COR-L47 (cell line): ENCODE data around the gene KRTAP5-5.
"Not testable (repeated sequence)": the region's sequence is repeated elsewhere in the genome, so short reads cannot be mapped to it uniquely, and the experiment has no call there.

ENCODE experiments used
- DNase-seq: peaks from one replicate; lab custom pipeline; 2025; lab: John Stamatoyannopoulos, UW

The KRTAP5-5 gene

DNA sequence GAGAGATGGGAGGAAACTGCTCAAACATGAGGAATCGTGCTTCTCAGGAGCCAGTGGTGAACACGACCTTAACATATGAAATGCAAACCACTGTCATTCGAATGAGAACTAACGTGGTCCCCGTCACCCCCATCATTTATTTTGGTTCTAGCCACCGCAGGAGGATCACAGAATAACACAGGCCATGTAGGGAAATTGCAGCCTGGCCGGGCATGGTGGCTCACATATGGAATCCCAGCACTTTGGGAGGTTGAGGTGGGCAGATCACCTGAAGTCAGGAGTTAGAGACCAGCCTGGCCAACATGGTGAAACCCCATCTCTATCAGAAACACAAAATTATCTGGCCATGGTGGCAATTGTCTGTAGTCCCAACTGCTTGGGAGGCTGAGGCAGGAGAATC, 27.1 kb downstream of the KRTAP5-5 start:
- no peak for DNase-seq

- DNase-seq, result no peak
Observed at GRCh38 chr11:1659506-1659905, 29.9 kb downstream of the KRTAP5-5 start.

DNA sequence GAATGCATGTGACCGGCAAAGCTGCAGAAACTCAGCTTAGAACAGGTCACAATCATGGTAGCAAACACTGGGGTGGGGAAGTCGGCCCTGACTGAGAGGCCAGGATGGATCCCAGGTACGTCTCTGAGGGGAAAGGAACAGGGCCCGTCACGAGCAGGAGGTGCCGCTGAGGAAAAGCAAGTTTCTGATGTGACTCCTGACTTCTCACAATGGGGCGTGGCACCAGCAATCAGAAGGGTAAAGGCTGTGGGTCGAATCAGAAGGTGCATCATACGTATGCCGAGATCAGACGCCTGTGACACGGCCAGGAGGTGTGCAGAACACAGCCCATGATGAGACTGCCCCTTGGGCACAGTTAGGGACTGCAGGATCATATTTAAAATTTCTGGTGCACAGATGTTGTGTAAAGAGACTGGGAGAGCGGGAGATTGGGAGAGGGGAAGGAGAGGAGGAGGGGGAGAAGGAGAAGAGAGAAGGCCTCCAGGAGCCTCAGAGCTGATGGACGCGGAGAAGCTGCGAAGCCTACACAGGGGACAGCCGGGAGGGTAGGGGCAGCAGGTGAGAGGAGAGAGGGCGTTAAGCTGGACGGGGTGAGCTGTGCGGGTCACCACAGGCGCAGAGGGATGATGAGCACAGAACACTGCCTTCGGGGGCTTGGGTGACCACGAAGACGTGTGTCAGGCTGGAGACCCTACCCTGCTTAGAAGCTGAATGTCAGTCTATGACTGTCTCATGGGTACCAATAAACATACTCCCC, 30.7 kb downstream of the KRTAP5-5 start:
- no peak for DNase-seq

DNA sequence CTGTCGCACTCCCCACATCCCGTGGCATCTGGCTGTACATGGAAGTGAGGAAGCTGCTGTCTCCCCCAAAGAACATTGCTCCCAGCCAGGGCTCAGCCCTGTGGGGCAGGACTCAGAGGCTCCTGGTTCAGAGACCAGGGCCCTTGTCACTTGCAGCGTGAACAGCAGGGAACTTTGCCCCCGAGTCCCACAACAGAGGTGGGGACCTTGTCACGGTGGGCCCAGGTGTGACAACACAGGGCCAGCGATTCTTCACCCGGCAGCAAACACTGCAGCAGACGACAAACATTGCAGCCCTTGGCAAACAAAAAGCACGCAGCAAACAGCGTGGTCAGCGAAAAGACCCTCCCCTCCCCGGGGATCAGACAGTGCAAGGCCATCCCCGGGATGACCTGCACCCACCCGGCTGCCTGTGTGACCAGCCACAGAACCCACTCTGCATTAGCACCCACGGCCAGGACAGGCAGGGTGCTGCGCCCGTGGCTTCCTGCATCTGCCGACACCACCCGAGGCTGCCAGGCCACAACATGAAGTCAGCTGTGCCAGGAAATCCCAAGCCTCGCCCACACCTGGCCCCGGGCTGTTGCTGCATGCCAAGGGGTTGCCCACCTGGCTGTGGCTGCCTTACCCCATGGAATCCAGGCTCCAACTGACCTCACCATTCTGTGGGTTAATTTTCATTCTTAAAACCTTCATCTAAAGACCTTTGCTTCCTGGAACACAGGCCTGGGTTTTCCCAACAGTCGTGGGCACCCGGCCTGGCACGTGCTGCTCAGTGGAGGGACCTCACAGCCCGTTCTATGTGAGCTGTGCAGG, 32.1 kb downstream of the KRTAP5-5 start:
- not testable (repeated sequence) for DNase-seq

DNA sequence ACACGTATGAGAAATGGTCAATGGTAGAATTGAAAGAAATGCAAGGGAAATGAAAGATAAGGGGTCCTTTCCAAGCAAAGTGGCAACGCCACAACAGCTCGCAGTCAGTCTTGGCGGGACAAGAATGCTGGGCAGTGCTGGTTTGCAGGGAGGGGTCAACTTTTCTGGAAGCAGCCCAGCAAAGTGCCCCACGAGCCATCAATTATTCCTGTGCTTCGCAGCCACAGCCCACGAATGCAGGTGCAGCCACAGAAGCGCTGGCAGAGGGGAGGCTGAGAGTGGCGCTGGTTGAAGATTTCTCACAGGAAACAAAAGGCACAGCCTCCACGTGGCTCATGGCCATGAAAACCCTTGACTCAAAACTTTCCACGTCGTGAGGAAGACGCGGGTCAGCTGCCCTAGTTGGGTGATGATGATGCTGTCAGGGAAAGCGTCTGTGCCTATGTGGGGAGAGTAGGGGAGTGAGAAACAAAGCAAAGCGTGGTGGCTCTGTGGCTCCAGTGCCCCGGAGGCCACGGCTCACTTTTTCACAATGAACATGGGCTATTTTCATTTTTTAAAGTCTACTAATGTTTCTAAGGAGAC, 33.2 kb downstream of the KRTAP5-5 start:
- DNase-seq, result not testable (repeated sequence)

- no peak for DNase-seq
Observed at GRCh38 chr11:1665313-1665712, 35.7 kb downstream of the KRTAP5-5 start.

DNA sequence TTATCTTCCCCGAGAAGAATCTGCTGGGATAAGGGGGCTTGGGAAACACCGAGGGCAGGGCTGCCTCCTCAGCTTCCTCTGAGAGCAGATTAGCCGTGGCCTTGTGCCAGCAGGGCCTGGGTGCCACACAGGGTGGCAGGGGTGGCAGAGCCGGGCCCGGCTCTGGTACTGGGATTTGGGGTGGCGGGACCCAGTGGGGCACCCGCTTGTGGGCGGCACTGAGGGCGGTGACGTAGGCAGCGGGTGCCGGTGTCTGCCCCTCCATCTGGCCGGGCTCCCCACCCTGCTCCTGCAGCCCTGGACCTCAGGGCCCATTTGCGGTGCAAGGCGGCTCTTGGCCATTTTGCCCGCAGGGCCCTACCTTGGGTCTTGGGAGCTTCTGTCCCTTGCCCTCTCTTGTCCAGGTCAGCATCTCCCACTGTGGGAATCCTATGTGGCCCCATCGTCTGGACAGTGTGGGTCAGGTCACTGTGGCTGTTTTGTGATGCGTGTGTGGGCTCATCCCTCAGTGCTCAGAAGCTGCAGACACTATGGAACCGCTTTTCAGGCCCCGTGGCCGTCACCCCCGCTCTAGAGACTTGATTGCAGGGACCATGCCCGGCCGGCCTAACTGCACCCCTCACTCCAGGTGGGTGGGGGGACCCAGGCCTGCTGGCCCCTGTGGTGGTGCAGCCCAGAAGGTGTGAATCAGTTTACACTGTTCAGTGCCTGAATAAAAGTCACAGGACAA, 37.7 kb downstream of the KRTAP5-5 start:
- DNase-seq, result no peak

- DNase-seq, result no peak
Observed at GRCh38 chr11:1667906-1668305, 38.3 kb downstream of the KRTAP5-5 start.

DNA sequence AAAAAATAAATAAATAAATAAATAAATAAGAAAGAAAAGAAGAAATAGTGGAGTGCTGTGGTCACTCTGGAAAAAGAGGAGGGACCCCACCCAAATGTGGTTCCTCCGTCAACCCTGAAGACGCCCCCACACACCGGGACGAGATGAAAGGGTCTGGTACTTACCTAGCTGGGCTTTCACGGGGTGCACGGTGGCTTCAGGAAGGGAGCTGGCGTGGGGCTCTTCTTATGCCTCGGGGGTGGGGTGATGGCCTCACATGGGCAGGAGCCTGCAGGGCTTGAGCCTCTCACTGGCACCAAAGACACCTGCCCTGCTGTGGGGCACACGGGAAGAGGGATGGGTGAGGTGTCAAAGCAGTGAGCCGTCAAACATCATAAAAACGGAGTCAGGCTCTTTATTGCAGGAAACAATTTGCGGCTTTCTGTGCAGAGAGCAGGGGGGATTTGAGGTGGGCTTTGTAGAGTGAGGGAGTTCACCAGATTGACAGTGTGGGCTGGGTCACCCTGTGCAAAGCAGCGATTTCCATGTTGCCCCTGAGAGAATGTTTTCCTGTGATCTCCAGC, 39.4 kb downstream of the KRTAP5-5 start:
- DNase-seq, result no peak

DNA sequence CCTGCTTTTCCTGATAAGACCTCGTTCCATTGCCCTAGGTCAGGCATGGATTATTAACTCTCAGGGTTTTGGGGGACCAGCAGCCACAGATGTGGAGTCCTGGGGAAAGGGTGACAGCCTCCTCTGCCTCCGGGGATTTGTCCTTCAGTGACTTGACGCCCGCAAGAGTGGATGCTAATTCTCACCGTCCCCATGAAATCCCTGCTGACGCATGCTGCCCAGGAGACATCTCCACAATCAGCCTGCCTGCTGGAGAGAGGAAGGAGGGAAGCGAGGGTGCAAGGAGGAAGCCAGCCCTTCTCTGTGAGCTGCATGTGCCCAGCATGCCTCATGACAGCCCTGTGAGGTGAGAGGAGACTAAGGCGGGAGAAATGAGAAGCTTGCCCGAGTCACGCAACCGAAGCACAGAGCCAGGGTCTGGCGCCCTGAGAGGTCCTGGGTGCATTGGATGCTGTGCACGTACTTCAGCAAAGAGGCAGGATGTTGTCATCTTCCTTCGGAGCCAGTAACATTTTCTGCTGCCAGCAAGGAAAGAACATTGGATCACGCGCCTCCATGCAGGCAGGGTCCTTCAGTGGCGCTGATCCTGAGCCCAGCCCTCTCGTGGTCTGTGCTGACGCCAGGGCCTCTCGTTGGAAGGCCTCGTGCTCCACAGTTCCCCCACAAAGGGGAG, 40.1 kb downstream of the KRTAP5-5 start:
- no peak for DNase-seq

DNA sequence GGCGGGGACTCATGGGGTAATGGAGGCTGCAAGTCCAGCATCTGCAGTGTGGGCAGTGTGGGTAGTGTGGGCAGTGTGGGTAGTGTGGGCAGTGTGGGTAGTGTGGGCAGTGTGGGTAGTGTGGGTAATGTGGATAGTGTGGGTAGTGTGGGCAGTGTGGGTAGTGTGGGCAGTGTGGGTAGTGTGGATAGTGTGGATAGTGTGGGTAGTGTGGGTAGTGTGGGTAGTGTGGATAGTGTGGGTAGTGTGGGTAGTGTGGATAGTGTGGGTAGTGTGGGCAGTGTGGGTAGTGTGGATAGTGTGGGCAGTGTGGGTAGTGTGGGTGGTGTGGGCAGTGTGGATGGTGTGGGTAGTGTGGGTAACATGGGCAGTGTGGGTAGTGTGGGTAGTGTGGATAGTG, 40.9 kb downstream of the KRTAP5-5 start:
- not testable (repeated sequence) for DNase-seq

- no peak for DNase-seq
Observed at GRCh38 chr11:1670905-1671371, 41.4 kb downstream of the KRTAP5-5 start.

GRCh38 chr11:1671658-1672057, 42.1 kb downstream of the KRTAP5-5 start:
- DNase-seq, result no peak

DNA sequence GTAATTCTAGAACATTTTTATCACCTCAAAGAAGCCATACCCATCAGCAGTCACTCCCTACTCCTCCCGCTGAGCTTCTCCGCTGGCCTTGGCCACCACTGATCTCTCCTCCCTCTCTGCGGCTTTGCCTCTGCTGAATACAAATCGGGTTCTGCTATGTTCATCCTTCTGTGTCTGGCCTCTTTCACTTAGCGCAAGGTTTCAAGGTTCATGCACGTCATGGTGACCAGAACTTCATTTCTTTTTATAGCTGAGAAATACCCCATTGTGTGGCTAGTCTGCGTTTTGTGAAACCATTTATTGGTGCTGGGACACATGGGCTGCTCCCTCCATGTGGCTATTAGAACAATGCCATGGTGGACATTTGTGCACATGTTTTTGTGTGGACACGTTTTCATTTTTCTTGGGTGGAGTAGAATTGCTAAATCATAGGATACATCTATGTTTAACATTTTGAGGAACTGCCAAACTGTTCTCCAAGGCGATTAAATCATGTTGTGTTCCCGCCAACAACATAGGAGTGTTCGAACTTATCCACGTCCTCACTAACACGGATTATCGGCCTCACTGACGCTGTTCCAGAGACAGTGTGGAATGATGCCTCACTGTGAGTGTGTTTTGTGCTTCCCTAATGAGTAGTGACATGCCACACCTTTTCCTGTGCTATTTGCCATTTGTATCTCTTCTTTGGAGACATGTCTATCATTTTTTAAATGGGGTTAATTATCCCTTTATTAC, 43.2 kb downstream of the KRTAP5-5 start:
- no peak for DNase-seq

- DNase-seq, result no peak
Observed at GRCh38 chr11:1673446-1674172, 44.0 kb downstream of the KRTAP5-5 start.

- no peak for DNase-seq
Observed at GRCh38 chr11:1674173-1675131, 44.9 kb downstream of the KRTAP5-5 start.

DNA sequence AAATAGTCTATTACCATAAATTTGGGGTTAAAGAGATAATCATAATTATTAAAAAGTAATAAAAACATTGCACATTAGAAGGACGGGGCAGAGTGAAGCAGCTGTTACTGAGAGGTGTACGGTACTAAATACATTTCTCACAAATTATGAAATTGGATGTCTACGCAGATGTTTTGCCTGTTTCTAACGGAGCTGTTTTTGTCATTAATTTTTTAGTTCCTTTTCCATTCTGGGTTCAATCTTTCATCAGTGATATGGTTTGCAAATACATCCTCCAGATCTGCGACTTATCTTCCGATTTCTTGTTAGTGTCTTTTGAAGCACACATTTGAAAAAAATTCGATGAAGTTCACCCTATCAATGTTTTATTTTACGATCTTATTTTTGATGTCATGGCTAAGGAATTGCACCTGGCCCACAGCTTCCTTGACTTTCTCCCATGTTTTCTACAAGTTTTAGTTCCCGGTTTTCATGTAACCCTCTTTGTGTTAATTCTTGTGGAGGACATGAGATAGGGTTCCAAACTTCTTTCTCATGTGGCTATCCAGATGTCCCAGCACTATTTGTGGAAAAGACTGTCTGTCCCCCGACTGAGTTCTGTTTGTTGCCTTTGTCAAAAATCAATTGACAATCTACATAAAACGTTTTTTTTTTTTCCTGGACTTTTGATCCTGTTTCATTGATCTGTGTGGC, 46.1 kb downstream of the KRTAP5-5 start:
- no peak for DNase-seq

GRCh38 chr11:1676229-1676740, 46.7 kb downstream of the KRTAP5-5 start:
- DNase-seq, result no peak
